H1 (cell line): ENCODE results near the gene TPO. TPM values are rescaled to one million over a fixed set of nuclear protein-coding genes. Genes with fewer than 3 reads are reported as not detected.

Experiments
- CTCF ChIA-PET: fragments of 300-600 bp; sonication (Branson Sonifier 250); formaldehyde crosslinking; loops from one replicate; lab custom pipeline; 2021; ENCODE audit not compliant: partially characterized antibody; lab: Charles Lee
- POLR2A ChIA-PET: fragments of 300-600 bp; sonication (Branson Sonifier 250); formaldehyde crosslinking; loops from one replicate; lab custom pipeline; 2021; ENCODE audit warnings: inconsistent platforms; ENCODE audit not compliant: partially characterized antibody; lab: Charles Lee
- DNase-seq, 2 experiments: peaks; one replicate each; pipeline versions ENCODE4 v3.0.0 to v3.0.0-alpha.2; 2010 to 2022; ENCODE audit warnings: low spot score in 2 of 2, low read depth in 1 of 2, mixed read lengths in 1 of 2
- FAIRE-seq: peaks from 2 replicates; lab custom pipeline; 2011; peaks lifted over from hg19 to GRCh38; lab: Jason Lieb, UNC
- H2AFZ ChIP-seq: 2 replicates; pipeline ENCODE4 v1.8.1; 2012; ENCODE audit warnings: low read length, inconsistent platforms
- H2AK5ac ChIP-seq: 2 replicates; pipeline ENCODE4 v1.6.1; 2013; ENCODE audit warnings: low read depth, low read length
- H2BK120ac ChIP-seq: replicated peaks from 2 replicates; pipeline ENCODE3; 2013; ENCODE audit warnings: low read depth, low read length, inconsistent platforms
- H2BK12ac ChIP-seq: 2 replicates; pipeline ENCODE4 v1.6.1; 2013; ENCODE audit warnings: low read depth, low read length
- H2BK15ac ChIP-seq: 2 replicates; pipeline ENCODE4 v1.6.1; 2013; ENCODE audit warnings: low read length
- H2BK20ac ChIP-seq: 2 replicates; pipeline ENCODE4 v1.6.1; 2013; ENCODE audit warnings: low read length
- H2BK5ac ChIP-seq: 2 replicates; pipeline ENCODE4 v1.6.1; 2013; ENCODE audit warnings: low read depth, low read length
- H3K14ac ChIP-seq: 2 replicates; pipeline ENCODE4 v1.6.1; 2013; ENCODE audit warnings: inconsistent platforms; ENCODE audit not compliant: insufficient read length
- H3K18ac ChIP-seq: 2 replicates; pipeline ENCODE4 v1.6.1; 2013; ENCODE audit warnings: low read length; ENCODE audit errors: extremely low read depth
- H3K23ac ChIP-seq: 2 replicates; pipeline ENCODE4 v1.6.1; 2013; ENCODE audit warnings: inconsistent platforms; ENCODE audit not compliant: insufficient read length
- H3K23me2 ChIP-seq: 2 replicates; pipeline ENCODE4 v1.6.1; 2013; ENCODE audit warnings: low read depth, low read length
- H3K27ac ChIP-seq: 2 replicates; pipeline ENCODE4 v1.6.1; 2011; ENCODE audit warnings: low read depth, low read length, inconsistent platforms
- H3K27me3 ChIP-seq, 4 experiments: replicated peaks in 1 of 4; 1 replicate in 1 of 4; 2 replicates in 3 of 4; pipeline versions ENCODE4 v1.6.1 to v1.8.1; 2011 to 2013; ENCODE audit warnings: low read length in 3 of 4, mild to moderate bottlenecking in 3 of 4, inconsistent platforms in 2 of 4, mixed read lengths in 2 of 4, moderate library complexity in 1 of 4; ENCODE audit not compliant: control insufficient read depth in 3 of 4, insufficient read depth in 3 of 4; ENCODE audit errors: extremely low read depth in 1 of 4
- H3K36me3 ChIP-seq, 4 experiments: 2 replicates each; pipeline versions ENCODE4 v1.6.1 to v1.8.1; 2011 to 2013; ENCODE audit warnings: mild to moderate bottlenecking in 4 of 4, low read length in 3 of 4, moderate library complexity in 2 of 4, control low read depth in 1 of 4, inconsistent platforms in 1 of 4; ENCODE audit not compliant: insufficient read depth in 4 of 4, control insufficient read depth in 2 of 4
- H3K4ac ChIP-seq: replicated peaks from 2 replicates; pipeline ENCODE3; 2013; ENCODE audit warnings: low read length, low read depth, mixed read lengths, inconsistent platforms; ENCODE audit not compliant: insufficient read length
- H3K4me1 ChIP-seq, 4 experiments: replicated peaks in 1 of 4; 1 replicate in 1 of 4; 2 replicates in 3 of 4; pipeline versions ENCODE4 v1.6.1 to v1.8.1; 2011 to 2013; ENCODE audit warnings: low read length in 3 of 4, inconsistent platforms in 2 of 4, mixed read lengths in 1 of 4; ENCODE audit not compliant: insufficient read depth in 4 of 4, control insufficient read depth in 3 of 4
- H3K4me2 ChIP-seq, 2 experiments: 2 replicates each; pipeline versions ENCODE4 v1.6.1 to v1.8.1; 2011 to 2013; ENCODE audit warnings: low read depth in 2 of 2, low read length in 2 of 2, control low read depth in 1 of 2, inconsistent platforms in 1 of 2, mild to moderate bottlenecking in 1 of 2; ENCODE audit not compliant: insufficient read depth in 1 of 2
- H3K4me3 ChIP-seq, 4 experiments: fragments of 200-600, 300-600 bp in 1 of 4; sonication (generic), shearing (Covaris generic), sonication (Bioruptor Twin) in 1 of 4; 2 replicates each; pipeline versions ENCODE4 v1.5.1 to v1.8.1; 2011 to 2016; ENCODE audit warnings: low read length in 4 of 4, low read depth in 3 of 4, control low read depth in 2 of 4, inconsistent platforms in 2 of 4, mild to moderate bottlenecking in 2 of 4, mixed read lengths in 1 of 4, moderate library complexity in 1 of 4; ENCODE audit not compliant: insufficient read depth in 2 of 4; ENCODE audit errors: extremely low read depth in 1 of 4
- H3K56ac ChIP-seq: replicated peaks from 2 replicates; pipeline ENCODE3; 2013; ENCODE audit warnings: low read depth, mild to moderate bottlenecking, mixed read lengths, low read length, inconsistent platforms; ENCODE audit not compliant: insufficient read length
- H3K79me1 ChIP-seq: 2 replicates; pipeline ENCODE4 v1.6.1; 2013; ENCODE audit warnings: low read depth, low read length, control low read depth
- H3K79me2 ChIP-seq, 2 experiments: 2 replicates each; pipeline versions ENCODE4 v1.6.1 to v1.8.1; 2012 to 2013; ENCODE audit warnings: low read length in 2 of 2, mild to moderate bottlenecking in 2 of 2, inconsistent platforms in 1 of 2; ENCODE audit not compliant: insufficient read depth in 2 of 2, control insufficient read depth in 1 of 2
- H3K9ac ChIP-seq, 4 experiments: replicated peaks in 1 of 4; 1 replicate in 1 of 4; 2 replicates in 3 of 4; pipeline versions ENCODE4 v1.6.1 to v1.8.1; 2011 to 2013; ENCODE audit warnings: low read depth in 3 of 4, low read length in 3 of 4, control low read depth in 2 of 4, mild to moderate bottlenecking in 2 of 4, moderate library complexity in 2 of 4, inconsistent platforms in 1 of 4; ENCODE audit errors: extremely low read depth in 1 of 4
- H3K9me3 ChIP-seq, 2 experiments: 2 replicates each; pipeline versions ENCODE4 v1.6.1 to v1.8.1; 2012 to 2013; ENCODE audit warnings: mild to moderate bottlenecking in 2 of 2, moderate library complexity in 2 of 2, control low read depth in 1 of 2, inconsistent platforms in 1 of 2, low read depth in 1 of 2, low read length in 1 of 2, mixed read lengths in 1 of 2; ENCODE audit not compliant: insufficient read depth in 2 of 2
- H4K20me1 ChIP-seq, 2 experiments: replicated peaks in 1 of 2; 2 replicates each; pipeline versions ENCODE3 to v1.8.1; 2011 to 2013; ENCODE audit warnings: inconsistent platforms in 2 of 2, low read length in 2 of 2, mild to moderate bottlenecking in 1 of 2; ENCODE audit not compliant: insufficient read depth in 2 of 2, control insufficient read depth in 1 of 2
- H4K5ac ChIP-seq: 2 replicates; pipeline ENCODE4 v1.6.1; 2013; ENCODE audit warnings: low read length, low read depth, mixed read lengths, inconsistent platforms; ENCODE audit not compliant: insufficient read length
- H4K8ac ChIP-seq: 2 replicates; pipeline ENCODE4 v1.8.0; 2013; ENCODE audit warnings: mild to moderate bottlenecking, moderate library complexity, low read length, inconsistent platforms; ENCODE audit not compliant: insufficient read depth; ENCODE audit errors: extremely low read depth
- H4K91ac ChIP-seq: replicated peaks from 2 replicates; pipeline ENCODE3; 2013; ENCODE audit warnings: low read length, mixed read lengths, inconsistent platforms; ENCODE audit not compliant: insufficient read length
- CHD1 ChIP-seq: IDR thresholded peaks from 2 replicates; pipeline ENCODE4 v1.6.1; 2012; ENCODE audit warnings: low read depth, low read length, improper control_type of control experiment
- CHD2 ChIP-seq: IDR thresholded peaks from 2 replicates; pipeline ENCODE4 v1.6.1; 2012; ENCODE audit warnings: low read length, improper control_type of control experiment
- CTBP2 ChIP-seq: IDR thresholded peaks from 2 replicates; pipeline ENCODE4 v1.7.0; 2011; ENCODE audit warnings: borderline replicate concordance, mild to moderate bottlenecking, moderate library complexity, mixed read lengths, low read length; ENCODE audit not compliant: insufficient read depth, insufficient read length
- EP300 ChIP-seq, 2 experiments: IDR thresholded peaks; 1 replicate in 1 of 2; 2 replicates in 1 of 2; pipeline ENCODE4 v1.6.1; 2011 to 2012; ENCODE audit warnings: low read depth in 2 of 2, low read length in 2 of 2, mild to moderate bottlenecking in 2 of 2, borderline replicate concordance in 1 of 2, inconsistent platforms in 1 of 2, moderate library complexity in 1 of 2
- HDAC2 ChIP-seq, 2 experiments: fragments of 300-600 bp in 1 of 2; sonication (generic) in 1 of 2; IDR thresholded peaks; 2 replicates each; pipeline ENCODE4 v1.6.1; 2011 to 2012; ENCODE audit warnings: low read depth in 2 of 2, low read length in 2 of 2, mild to moderate bottlenecking in 2 of 2, moderate library complexity in 2 of 2, borderline replicate concordance in 1 of 2, inconsistent platforms in 1 of 2
- HDAC6 ChIP-seq: IDR thresholded peaks from one replicate; pipeline ENCODE4 v1.7.1; 2012; ENCODE audit warnings: low read depth, mild to moderate bottlenecking, inconsistent platforms, low read length, moderate library complexity
- MAX ChIP-seq: IDR thresholded peaks from 2 replicates; pipeline ENCODE4 v1.6.1; 2012; ENCODE audit warnings: inconsistent platforms
- POLR2AphosphoS5 ChIP-seq: IDR thresholded peaks from 2 replicates; pipeline ENCODE4 v1.6.1; 2011; ENCODE audit warnings: low read depth, low read length
- RFX5 ChIP-seq: IDR thresholded peaks from 2 replicates; pipeline ENCODE4 v1.6.1; 2011; ENCODE audit warnings: low read depth, low read length, improper control_type of control experiment, borderline replicate concordance
- RNF2 ChIP-seq: fragments of 200-900, 300-1000 bp; sonication (generic); IDR thresholded peaks from 2 replicates; pipeline ENCODE4 v1.7.1; 2016; ENCODE audit warnings: borderline replicate concordance, low read depth, mild to moderate bottlenecking, antibody characterized with exemption, low read length; ENCODE audit not compliant: poor library complexity, severe bottlenecking; ENCODE audit errors: missing control alignments
- RXRA ChIP-seq: IDR thresholded peaks from 2 replicates; pipeline ENCODE4 v1.6.1; 2011; ENCODE audit warnings: low read depth, mild to moderate bottlenecking, low read length, moderate library complexity; ENCODE audit not compliant: insufficient read depth
- SIX5 ChIP-seq: IDR thresholded peaks from 2 replicates; pipeline ENCODE4 v1.6.1; 2011; ENCODE audit warnings: mild to moderate bottlenecking, low read depth, low read length
- TAF7 ChIP-seq: optimal IDR thresholded peaks from 2 replicates; pipeline ENCODE3; 2011; ENCODE audit warnings: low read depth, mild to moderate bottlenecking, inconsistent platforms, low read length, moderate library complexity, borderline replicate concordance
- WGBS, 2 experiments: shearing (Covaris generic) in 1 of 2; methylation state at CpG; one replicate each; pipeline versions ENCODE4 v1.1.6 to v1.1.7; 2013 to 2015; ENCODE audit warnings: low lambda C conversion rate in 2 of 2, mixed read lengths in 2 of 2, inconsistent platforms in 1 of 2, low coverage in 1 of 2, missing lambda C conversion rate in 1 of 2; ENCODE audit not compliant: insufficient replicate concordance in 2 of 2, insufficient coverage in 1 of 2, insufficient read length in 1 of 2; ENCODE audit errors: extremely low coverage in 1 of 2, missing lambda C conversion rate in 1 of 2; 5-methylcytosine and 5-hydroxymethylcytosine counted together
- polyA plus RNA-seq, 7 experiments: library from polyadenylated mRNA; depleted of rRNA in 3 of 7; stranded (reverse) in 5 of 7; unstranded in 2 of 7; fragments of >200 nt in 5 of 7; fragments of 200-250 nt in 2 of 7; gene quantifications; 1 replicate in 5 of 7; 2 replicates in 1 of 7; 4 replicates in 1 of 7; pipeline versions ENCODE4 v1.2.1 to v1.2.3, GENCODE V29; 2011 to 2013; ENCODE audit warnings: missing spikeins in 2 of 7, mixed read lengths in 2 of 7
- total RNA-seq: library from RNA; stranded (reverse); fragmentation: NEBNext Ultra II Directional; extraction: Animal tissue kit (Norgen Biotek cat#: 25700); gene quantifications from 2 replicates; pipeline ENCODE4 v1.2.1, GENCODE V29; 2021

The TPO gene
- total and polyA plus RNA-seq, 2 of the 8 experiments (the other 6 are each of a cell fraction or from before 2014, with no cell fraction given), result not detected

- POLR2A ChIA-PET, result no interaction called here
- no peak overlapping the region for H3K18ac ChIP-seq
- no peak overlapping the region for H2BK120ac ChIP-seq
- no peak overlapping the region for H3K14ac ChIP-seq
- DNase-seq (peak in 1 of 2 experiments; percentile 38), FAIRE-seq (no peak)
- H2AK5ac ChIP-seq, result no peak overlapping the region
- H3K9ac ChIP-seq, result no peak overlapping the region
- H3K27ac ChIP-seq, result no peak overlapping the region
- no peak overlapping the region for H2AFZ ChIP-seq
- H3K23ac ChIP-seq, result no peak overlapping the region
- 0 out of 2 replicates have a peak overlapping the region, but pooled peaks have one; percentile 43 for H4K8ac ChIP-seq
- H2BK20ac ChIP-seq, result no peak overlapping the region
- no peak overlapping the region for H3K56ac ChIP-seq
- no peaks in the 10 kb centered on the region for H3K36me3 ChIP-seq
- no peak overlapping the region for H2BK15ac ChIP-seq
- no peak overlapping the region for H3K4me2 ChIP-seq
- no peaks in the 10 kb centered on the region for H3K27me3 ChIP-seq
- no peaks in the 10 kb centered on the region for H3K79me1 ChIP-seq
- CTCF ChIA-PET, result interaction anchor here (0.9 to 3.6 kb wide), 7 partner anchors 10 to 825 kb away, joined by 3 to 29 read pairs (median 4); no protein-coding TSS in a partner anchor
- no peak overlapping the region for H4K91ac ChIP-seq
- H3K4me1 ChIP-seq, result no peaks in the 10 kb centered on the region
- H2BK5ac ChIP-seq, result no peak overlapping the region
- no peaks in the 10 kb centered on the region for H3K9me3 ChIP-seq
- H3K79me2 ChIP-seq, result no peaks in the 10 kb centered on the region
- H2BK12ac ChIP-seq, result no peak overlapping the region
- H3K4me3 ChIP-seq, result no peak overlapping the region
- H4K5ac ChIP-seq, result no peak overlapping the region
- no peaks in the 10 kb centered on the region for H3K23me2 ChIP-seq
- TF ChIP-seq CHD2 (no peak), POLR2AphosphoS5 (no peak), RNF2 (no peak), TAF7 (no peak), SIX5 (no peak), CHD1 (no peak), CTBP2 (no peak), RFX5 (no peak), EP300 (IDR thresholded peaks at IDR 0.05; ENCODE audit: borderline replicate concordance in 1 of 2, low read depth in 2 of 2, low read length in 2 of 2) (no peak), HDAC6 (no peak), MAX (no peak), RXRA (no peak), HDAC2 (IDR thresholded peaks at IDR 0.05; ENCODE audit: borderline replicate concordance in 1 of 2, low read depth in 2 of 2, low read length in 2 of 2) (no peak)
- H4K20me1 ChIP-seq, result peaks cover 2% of the 10 kb centered on the region in 2 experiments
- H3K4ac ChIP-seq, result no peak overlapping the region
- 91% methylated on average over 25 of the region's 25 CpGs; no CpG with 5 or more reads in 1 of the 2 experiments for WGBS, 2 experiments
These were observed 127.2 kb downstream of the TPO start for GRCh38 chr2:1540481-1540880.
